RCC 7860 (cell line): ENCODE data around the gene TMEM247.
"Not testable (repeated sequence)": the region's sequence is repeated elsewhere in the genome, so short reads cannot be mapped to it uniquely, and the experiment has no call there.

Experiments
- DNase-seq: peaks from one replicate; pipeline ENCODE4 v3.0.0-alpha.2; 2015; ENCODE audit warnings: low spot score
- FAIRE-seq: peaks from 2 replicates; lab custom pipeline; 2012; peaks lifted over from hg19 to GRCh38; lab: Jason Lieb, UNC

TMEM247 gene

DNA sequence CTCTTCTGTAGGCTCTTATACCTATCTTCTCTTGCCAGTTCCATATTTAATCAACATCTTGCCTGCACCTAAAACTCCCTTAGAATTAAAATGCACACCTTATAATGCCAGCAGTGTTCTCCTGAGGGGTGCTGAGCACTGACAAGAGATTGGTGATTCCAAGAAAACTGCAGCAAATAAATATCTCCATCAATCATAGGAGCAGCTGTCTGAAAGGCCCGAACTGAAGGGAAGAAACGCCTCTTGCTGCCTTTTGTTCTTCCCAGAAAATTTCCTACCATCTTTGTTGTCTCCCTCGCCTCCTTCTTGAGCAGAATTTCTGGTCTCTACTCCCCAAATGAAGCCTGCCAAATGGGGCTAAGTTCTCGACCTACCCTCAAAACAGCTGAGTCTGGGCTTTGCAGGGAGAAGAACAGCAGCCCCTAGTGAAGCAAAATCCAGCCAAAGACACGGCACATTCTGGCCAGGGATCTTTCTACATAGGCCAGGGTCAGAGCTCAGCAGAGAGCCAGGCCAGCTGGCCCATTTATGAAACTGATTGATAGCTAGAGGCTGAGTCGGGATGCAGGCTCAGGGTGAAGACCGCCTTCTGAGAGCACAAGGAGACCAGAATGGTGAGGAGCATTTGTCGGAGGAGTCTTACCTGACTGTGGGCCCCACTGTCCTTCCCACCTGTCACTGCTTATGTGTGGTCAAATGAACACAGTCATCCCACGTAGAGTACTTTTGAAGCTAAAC lies 20.4 kb upstream of the TMEM247 start:
- FAIRE-seq: no peak
- DNase-seq: no peak

DNA sequence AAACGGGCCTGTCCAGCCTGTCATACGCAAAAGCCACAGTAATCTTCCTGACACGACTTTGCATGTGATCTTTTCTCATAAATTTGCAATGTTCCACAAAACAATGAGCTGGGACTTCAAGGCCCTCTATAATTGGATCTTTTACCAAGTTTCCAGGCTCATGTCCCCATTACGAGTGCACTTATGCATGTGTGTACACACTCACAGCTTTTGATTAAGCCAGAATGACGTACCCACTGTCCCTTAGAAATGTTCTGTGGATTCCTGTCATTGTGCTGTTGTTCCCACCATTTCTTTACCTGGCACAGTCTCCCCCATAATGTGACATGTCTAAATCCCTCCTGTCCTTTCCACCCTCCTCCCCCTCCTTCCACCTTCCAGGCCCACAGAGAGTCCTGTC lies 19.7 kb upstream of the TMEM247 start:
- DNase-seq (no peak), FAIRE-seq (no peak)

DNA sequence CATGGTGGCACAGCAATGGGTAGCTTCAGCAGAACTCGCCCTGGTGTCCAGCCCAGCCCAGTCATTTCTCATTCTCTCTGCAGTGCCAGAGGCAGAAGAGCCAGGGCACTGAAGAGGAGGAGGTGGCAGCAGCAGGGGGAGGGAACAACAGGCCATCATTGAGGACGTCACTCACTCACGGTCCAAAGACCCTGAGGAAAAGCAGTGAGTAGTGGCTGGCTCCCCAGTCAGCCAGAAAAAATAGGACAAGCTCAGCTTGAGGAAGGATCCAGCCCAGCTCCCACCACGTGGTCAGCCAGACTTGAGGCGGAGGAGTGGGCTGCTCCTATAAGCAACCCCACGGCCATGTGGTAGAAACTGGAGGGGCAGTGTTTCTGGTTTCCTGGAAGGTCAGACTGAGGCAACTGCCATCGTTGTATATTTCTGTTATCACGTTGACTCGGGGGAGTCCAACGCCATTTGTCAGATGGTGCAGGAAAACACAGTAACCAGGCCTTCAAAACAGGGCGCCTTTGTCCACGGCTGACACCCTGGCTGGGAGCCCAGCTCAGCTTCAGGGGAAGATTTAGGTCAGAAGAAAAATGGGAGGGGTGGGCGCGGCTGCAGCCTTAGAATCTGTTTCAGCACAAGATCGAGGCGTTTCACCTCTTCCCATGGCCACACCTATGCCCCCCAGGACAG lies 19.0 kb upstream of the TMEM247 start:
- no peak for DNase-seq
- FAIRE-seq: no peak

DNA sequence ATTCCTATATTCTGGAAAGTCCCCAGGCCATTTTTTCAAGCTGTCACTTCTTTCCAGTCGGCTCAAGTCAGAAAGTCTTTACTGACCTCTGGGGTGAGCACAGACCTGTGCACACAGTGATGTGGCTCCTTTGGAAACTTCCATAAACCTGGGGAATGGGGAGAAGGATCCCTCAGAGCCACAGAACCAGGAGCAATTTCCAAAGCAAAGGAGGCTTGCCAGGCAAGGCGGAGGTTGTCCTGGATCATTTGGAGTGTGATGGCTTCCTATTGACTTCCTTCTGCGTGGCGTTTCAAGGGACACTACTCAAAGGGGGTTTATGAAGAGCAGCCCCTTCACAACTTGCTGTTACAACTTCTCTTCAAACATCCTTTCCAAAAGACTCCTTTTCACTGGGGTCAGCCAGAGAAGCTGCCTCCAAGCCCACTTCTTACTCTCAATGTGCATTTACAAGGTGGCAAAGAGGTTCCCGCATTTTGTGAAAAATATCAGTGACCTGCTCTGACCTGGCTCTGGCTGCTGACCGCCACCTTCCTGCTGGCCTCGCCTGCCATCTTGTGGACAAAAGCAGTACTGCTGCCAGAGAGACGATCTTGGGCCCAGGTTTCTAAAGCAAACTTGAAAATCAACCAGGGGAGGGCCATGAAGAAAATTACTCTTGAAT lies 18.2 kb upstream of the TMEM247 start:
- DNase-seq (peak; percentile 25), FAIRE-seq (no peak)

DNA sequence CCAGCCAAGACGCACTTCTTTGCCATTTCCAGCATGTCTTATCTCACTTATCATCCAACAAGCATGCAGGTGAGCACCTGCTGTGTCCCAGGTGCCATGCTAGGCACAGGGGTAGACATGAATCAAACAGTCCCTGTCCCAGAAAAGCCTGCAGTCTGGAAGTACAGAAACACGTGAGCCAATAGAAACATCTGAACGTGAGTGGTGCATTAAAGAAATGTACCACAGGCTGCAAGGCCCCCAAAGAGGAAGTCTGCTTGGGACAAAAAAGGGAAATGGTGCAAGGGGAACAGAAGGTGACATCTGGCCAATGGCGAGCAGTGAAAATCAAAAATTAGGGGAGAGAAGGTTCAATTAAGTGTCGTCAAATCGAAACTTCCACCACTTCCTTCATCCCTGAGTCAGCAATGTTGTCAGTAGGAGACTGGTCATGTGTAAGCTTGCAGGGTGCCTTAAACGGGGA lies 17.6 kb upstream of the TMEM247 start:
- DNase-seq: no peak
- FAIRE-seq: no peak

DNA sequence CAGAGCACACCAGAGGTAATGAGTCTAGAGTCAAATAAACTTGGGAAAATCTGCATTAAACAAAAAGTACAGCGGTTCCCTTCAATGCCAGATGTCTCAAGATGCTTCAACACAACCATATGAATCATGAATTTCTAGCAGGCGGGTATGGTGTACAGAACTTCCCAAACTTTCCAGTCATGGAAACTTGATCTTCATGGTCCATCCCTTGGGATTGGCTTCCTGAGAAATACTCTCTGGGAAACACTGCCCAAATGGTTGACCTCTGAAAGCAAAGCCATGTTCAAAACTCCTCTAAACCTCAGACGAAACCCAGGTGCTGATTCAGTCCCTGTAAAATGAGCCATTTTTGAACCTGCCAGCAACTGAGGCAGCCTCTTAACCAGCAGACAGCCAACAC lies 16.4 kb upstream of the TMEM247 start:
- FAIRE-seq: no peak
- DNase-seq: no peak

DNA sequence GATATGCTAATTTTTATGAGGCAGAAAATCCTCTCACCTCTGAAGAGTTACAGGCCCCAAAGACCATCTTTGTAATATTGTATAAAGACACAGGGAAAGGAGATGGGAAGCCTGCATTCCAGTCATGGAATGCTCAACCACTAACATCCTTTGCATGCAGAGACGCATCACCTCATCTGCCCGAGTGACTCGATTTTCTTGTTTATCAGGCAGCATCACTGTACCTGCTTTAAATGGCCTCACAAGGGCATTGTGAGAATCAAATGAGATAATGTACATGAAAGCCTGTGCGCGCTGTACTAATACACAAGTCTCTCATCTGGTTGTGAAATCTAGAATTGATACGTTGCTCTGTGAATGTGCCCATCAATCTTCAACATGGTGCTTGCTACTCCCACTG lies 10.2 kb upstream of the TMEM247 start:
- DNase-seq (no peak), FAIRE-seq (no peak)

DNA sequence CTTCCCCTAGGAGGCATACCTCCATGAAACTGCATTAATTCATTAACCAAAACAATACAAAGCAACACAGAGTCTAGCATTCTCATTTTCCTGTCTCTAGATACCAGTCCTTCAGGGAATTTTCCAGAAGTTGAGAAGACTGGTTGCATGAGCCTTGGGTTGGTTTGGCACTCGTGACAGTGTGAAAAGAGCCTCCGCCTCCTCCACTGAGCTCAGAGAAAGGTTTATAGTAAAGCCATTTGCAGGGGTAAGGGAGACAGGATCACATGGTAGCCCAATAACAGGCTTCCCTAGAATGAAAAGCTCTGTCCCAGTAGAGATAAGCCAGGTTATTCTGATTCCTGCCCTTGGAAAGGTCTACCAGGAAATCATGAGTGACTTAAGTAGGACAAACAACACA lies 9.7 kb upstream of the TMEM247 start:
- DNase-seq: no peak
- FAIRE-seq: no peak

DNA sequence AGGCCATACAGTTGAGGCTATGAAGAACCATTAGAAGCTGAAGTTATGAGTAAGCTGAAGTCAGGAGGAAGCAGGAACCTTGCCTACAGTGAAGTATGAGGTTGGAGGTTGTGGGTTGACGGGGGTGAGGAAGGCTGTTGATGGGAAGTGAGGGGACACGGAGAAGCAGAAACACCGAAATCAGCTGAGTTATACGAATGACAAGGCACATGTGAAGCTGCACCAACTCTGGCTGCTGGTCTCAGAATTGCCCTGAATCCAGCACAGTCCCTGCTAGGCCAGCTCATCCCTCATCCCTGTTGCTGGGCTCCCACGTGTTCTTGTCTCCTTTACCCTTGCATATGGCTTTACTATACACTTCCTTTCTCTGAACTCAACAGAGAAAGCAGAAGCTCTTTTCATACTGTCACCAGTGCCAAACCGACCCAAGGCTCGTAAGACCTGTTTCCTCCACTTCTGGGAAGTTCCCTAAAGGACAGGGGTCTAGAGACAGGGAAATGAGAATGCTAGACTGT lies 9.2 kb upstream of the TMEM247 start:
- no peak for FAIRE-seq
- DNase-seq: no peak

DNA sequence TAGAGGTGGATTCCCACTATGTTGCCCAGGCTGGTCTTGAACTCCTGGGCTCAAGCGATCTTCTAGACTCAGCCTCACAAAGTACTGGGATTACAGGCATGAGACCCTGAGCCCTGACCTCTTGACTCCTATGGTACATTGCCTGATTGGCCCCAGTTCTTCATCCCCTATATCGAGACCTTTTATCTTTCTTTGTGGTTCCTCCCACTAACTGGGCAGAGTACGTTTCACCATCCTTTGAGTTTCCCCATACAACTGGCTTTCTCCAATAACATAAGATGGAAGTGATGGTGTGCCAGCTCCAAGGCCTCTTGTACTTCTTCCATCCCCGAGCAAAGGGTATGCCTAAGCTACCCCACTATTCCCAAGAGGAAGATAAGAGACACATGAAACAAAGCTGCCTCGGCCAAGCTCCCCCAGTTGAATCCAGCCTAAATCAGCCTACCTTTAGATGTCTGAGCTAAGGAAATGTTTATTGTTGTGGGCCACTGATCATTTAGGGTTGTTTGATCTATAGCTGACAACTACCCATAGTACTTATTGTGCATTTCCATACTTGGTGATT lies 8.3 kb upstream of the TMEM247 start:
- DNase-seq: no peak

DNA sequence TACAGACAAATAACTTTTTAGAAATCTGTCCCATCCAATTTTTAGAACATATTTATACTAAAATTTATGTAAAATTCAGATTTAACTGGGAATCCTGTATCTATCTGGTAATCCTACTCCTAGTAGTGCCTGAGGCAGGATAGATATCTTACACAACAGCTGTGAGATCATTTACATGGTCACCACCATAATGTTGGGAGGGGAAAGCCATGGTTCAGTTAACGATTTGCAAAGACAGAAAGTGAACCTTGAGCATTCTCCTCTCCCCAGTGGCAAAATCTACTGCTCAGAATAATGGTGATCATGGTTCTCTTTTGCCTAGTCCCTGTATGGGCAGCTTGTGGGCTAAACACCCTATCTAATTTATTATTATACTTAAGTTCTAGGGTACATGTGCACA lies 7.7 kb upstream of the TMEM247 start:
- DNase-seq: no peak
- no peak for FAIRE-seq

More for the DNA sequence above, 8.3 kb upstream of the TMEM247 start:
- FAIRE-seq: no peak

DNA sequence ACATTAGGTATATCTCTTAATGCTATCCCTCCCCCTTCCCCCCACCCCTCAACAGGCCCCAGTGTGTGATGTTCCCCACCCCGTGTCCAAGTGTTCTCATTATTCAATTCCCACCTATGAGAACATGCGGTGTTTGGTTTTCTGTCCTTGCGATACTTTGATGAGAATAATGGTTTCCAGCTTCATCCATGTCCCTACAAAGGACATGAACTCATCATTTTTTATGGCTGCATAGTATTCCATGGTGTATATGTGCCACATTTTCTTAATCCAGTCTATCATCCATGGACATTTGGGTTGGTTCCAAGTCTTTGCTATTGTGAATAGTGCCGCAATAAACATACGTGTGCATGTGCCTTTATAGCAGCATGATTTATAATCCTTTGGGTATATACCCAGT lies 7.2 kb upstream of the TMEM247 start:
- not testable (repeated sequence) for FAIRE-seq, DNase-seq

DNA sequence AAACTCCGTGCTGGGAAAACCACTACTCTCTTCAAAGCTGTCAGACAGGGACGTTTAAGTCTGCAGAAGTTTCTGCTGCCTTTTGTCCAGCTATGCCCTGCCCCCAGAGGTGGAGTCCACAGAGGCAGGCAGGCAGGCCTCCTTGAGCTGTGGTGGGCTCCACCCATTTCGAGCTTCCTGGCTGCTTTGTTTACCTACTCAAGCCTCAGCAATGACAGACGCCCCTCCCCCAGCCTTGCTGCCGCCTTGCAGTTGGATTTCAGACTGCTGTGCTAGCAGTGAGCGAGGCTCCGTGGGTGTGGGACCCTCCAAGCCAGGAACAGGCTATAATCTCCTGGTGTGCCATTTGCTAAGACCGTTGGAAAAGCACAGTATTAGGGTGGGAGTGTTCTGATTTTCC lies 1.9 kb upstream of the TMEM247 start:
- not testable (repeated sequence) for DNase-seq, FAIRE-seq

DNA sequence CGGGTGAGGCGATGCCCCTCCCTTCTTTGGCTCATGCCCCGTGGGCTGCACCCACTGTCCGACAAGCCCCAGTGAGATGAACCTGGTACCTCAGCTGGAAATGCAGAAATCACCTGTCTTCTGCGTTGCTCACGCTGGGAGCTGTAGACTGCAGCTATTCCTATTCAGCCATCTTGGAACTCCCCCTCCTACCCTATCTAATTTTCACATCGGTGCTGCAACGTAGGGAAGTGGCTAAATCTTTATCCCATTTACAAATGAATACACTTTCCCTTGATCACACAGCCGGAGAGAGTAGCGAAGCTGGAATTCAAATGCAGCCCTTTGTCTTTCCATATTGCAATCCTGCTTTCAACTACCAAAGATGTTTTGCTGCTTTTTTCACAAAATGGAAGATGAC lies 1.4 kb upstream of the TMEM247 start:
- no peak for FAIRE-seq

DNA sequence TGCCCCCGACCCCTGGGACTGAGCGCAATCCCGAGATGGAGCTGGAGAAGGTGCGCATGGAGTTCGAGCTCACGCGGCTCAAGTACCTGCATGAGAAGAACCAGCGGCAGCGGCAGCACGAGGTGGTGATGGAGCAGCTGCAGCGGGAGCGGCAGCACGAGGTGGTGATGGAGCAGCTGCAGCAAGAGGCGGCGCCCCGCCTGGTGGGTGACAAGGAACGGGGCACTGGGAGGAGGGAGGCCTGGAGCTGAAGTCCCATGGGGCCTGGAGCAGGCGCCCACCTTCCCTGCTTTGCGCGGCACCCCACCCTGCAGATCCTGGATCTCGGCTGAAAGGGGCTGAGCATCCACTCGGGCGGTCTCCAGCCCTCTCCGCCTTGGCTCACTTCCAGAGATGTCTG lies 1.2 kb downstream of the TMEM247 start:
- FAIRE-seq (no peak), DNase-seq (no peak)

More for the DNA sequence above, 1.4 kb upstream of the TMEM247 start:
- no peak for DNase-seq

DNA sequence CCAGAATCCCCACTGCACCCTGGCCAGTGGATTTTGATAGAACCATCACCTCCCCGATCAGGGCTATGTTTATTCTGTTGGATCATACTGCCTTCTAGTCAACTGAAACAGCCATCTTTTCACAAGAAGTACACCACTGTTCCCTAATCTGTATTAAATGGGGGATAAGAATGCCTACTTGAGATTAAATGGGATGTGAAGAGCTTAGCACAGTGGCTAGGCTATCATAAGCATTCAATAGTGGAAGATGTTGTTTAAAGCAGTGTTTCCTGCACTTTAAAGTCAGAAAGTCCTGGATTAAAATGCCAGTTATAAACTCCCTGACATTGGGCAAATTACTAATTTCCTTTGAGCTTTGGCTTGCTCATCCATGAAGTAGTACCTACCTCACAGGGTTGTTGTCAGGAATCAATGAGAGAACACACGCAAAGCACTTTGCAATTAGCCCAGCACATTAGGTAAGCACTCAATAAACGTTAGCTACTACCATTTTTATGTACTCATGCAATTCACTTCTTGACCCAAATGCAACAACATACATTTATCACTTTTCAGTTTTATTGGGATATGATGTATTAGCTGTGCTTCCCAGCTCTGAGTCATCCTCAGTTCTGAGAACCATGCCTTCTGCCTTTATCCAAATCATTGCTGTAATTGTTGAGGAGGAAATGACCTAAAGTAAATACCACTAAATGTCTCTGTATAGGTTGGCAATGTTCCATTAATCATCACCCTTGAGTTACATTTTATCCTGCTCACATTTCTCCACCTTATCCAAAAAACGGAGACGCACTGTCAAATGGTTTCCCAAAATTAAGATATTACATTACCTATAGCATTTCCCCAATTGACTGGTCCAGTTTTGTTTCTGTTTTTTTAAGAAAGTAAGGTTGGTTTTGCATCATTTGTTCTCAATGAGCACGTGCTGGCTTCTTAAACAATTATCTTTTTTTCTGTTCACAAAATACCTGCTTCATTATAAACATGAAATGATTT lies 2.1 kb downstream of the TMEM247 start:
- peak; percentile 81 for FAIRE-seq

DNA sequence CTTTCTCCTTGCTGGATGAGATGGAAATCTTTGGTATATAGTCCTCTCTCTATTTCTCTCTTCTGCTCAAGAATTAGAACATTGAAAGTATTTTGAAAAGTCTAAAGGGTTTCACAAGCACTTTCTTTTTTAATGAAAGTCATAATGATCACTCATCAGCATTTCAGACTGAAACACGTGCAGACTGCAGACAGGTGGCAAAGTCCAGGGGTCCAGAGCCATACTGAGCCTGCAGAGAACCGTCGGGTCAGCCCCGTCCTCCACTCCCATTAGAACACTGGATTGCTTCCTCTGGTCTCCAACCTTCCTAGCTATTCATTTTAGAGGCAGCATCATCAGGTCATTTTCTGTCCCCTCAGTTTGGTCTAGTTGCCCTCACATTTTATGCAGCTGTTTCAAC lies 3.1 kb downstream of the TMEM247 start:
- DNase-seq (no peak), FAIRE-seq (no peak)

More for the DNA sequence above, 2.1 kb downstream of the TMEM247 start:
- peak; percentile 71 for DNase-seq

DNA sequence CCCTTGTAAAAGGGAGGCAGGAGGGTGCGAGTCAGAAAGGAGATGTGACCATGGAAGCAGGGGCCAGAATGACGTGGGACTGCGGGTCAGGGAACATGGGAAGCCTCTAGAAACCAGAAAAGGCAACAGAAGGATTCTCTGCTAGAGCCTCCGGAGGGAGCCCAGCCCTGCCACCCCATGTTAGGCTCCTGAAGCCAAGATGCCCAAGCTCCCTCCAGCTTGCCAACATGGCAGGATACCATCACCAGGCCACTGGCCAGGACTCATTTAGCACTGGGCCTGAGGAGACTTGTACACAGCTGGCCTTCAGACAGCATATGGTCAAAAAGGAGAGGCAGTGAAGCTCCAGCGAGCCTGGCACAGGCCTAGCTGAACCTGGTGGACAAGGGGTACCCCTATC lies 5.6 kb downstream of the TMEM247 start:
- no peak for FAIRE-seq

DNA sequence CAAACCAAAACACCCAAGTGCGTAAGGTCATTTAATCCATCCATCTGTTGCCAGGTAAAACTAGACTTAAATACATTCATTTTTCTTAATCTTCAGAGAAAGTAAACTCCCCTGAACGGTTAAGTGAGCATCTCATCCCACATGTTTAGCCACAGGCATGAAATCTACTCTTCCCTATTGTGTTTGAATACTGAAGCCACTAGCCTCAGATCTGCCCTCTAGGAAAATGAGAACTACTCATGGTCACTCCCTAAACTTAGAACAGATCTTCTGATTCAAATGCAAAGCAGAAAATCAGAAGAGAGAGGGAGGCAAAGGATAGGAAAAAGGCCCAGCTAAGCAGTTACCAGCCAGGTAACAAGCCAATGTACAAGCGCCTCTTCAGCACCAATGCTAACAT lies 7.1 kb downstream of the TMEM247 start:
- no peak for DNase-seq

More for the DNA sequence above, 5.6 kb downstream of the TMEM247 start:
- DNase-seq: no peak

More for the DNA sequence above, 7.1 kb downstream of the TMEM247 start:
- no peak for FAIRE-seq
